GM12892 (cell line): Measurements from ENCODE around the gene UGT3A1. TPM values are rescaled to one million over a fixed set of nuclear protein-coding genes. Genes with fewer than 3 reads are reported as not detected.
"Not testable (repeated sequence)": the region's sequence is repeated elsewhere in the genome, so short reads cannot be mapped to it uniquely, and the experiment has no call there.

Experiments
- DNase-seq: peaks from one replicate; pipeline ENCODE4 v3.0.0; 2011; ENCODE audit not compliant: insufficient read length
- FAIRE-seq: peaks from 2 replicates; lab custom pipeline; 2011; peaks lifted over from hg19 to GRCh38; lab: Jason Lieb, UNC
- POLR2A ChIP-seq: IDR thresholded peaks from 2 replicates; pipeline ENCODE4 v1.6.1; 2011; ENCODE audit warnings: low read depth, low read length, control low read depth
- POLR2AphosphoS5 ChIP-seq: IDR thresholded peaks from 2 replicates; pipeline ENCODE4 v1.6.1; 2011; ENCODE audit warnings: low read depth, low read length, control low read depth
- TAF1 ChIP-seq: IDR thresholded peaks from 2 replicates; pipeline ENCODE4 v1.6.1; 2011; ENCODE audit warnings: low read depth, mild to moderate bottlenecking, control low read depth, low read length, borderline replicate concordance
- polyA plus RNA-seq: library from polyadenylated mRNA; unstranded; fragments of >200 nt; gene quantifications from one replicate; pipeline ENCODE4 v1.2.1, GENCODE V29; 2012; ENCODE audit warnings: missing spikeins, inconsistent platforms; ENCODE audit not compliant: missing spikeins

The UGT3A1 gene
- polyA plus RNA-seq = not detected

GRCh38 chr5:35990941-35991611 lies at the start of gene UGT3A1:
Gene UGT3A1 (minus strand): TSS chr5:35991390. CDS start chr5:35991240, 150 bp downstream.
- FAIRE-seq = no peak
- TF ChIP-seq POLR2A (no peak), POLR2AphosphoS5 (no peak), TAF1 (no peak)
- no peak for DNase-seq

GRCh38 chr5:36035696-36036095 lies 44.5 kb upstream of the UGT3A1 start:
- DNase-seq = no peak
- no peak for FAIRE-seq
- TF ChIP-seq TAF1 (no peak), POLR2A (no peak), POLR2AphosphoS5 (no peak)

GRCh38 chr5:36034536-36035134 lies 43.4 kb upstream of the UGT3A1 start:
- not testable (repeated sequence) for DNase-seq, FAIRE-seq

- FAIRE-seq (no peak), DNase-seq (no peak)
- TF ChIP-seq TAF1 = no peak
- TF ChIP-seq POLR2AphosphoS5 = no peak
- TF ChIP-seq POLR2A = no peak
These were observed 42.3 kb upstream of the UGT3A1 start for GRCh38 chr5:36033486-36033885.

GRCh38 chr5:36033047-36033446 lies 41.9 kb upstream of the UGT3A1 start:
- DNase-seq (no peak), FAIRE-seq (no peak)
- no peak for TF ChIP-seq POLR2AphosphoS5
- no peak for TF ChIP-seq POLR2A
- TF ChIP-seq TAF1 = no peak

GRCh38 chr5:36031223-36031622 lies 40.0 kb upstream of the UGT3A1 start:
- FAIRE-seq (no peak), DNase-seq (no peak)
- TF ChIP-seq POLR2A = no peak

GRCh38 chr5:36029914-36030313 lies 38.7 kb upstream of the UGT3A1 start:
- FAIRE-seq = no peak
- DNase-seq = no peak
- TF ChIP-seq POLR2A (no peak), TAF1 (no peak), POLR2AphosphoS5 (no peak)

GRCh38 chr5:36028816-36029465 lies 37.8 kb upstream of the UGT3A1 start:
- DNase-seq (no peak), FAIRE-seq (no peak)
- TF ChIP-seq POLR2A = no peak
- no peak for TF ChIP-seq POLR2AphosphoS5
- no peak for TF ChIP-seq TAF1

- TF ChIP-seq POLR2A = no peak
- TF ChIP-seq POLR2AphosphoS5 = no peak
- TF ChIP-seq TAF1 = no peak
- DNase-seq (no peak), FAIRE-seq (no peak)
These were observed 36.5 kb upstream of the UGT3A1 start for GRCh38 chr5:36027711-36028110.

- DNase-seq (no peak), FAIRE-seq (no peak)
- TF ChIP-seq POLR2AphosphoS5 = no peak
- no peak for TF ChIP-seq TAF1
- TF ChIP-seq POLR2A = no peak
These were observed 35.7 kb upstream of the UGT3A1 start for GRCh38 chr5:36026706-36027465.

- DNase-seq, FAIRE-seq: not testable (repeated sequence)
These were observed 31.1 kb upstream of the UGT3A1 start for GRCh38 chr5:36022246-36022645.

- not testable (repeated sequence) for FAIRE-seq, DNase-seq
These were observed 28.4 kb upstream of the UGT3A1 start for GRCh38 chr5:36019584-36019983.
